HG03039 (cell line): ENCODE data around the gene FAM193B.
A peak's percentile ranks its signal among the peaks of the same experiment; 100 is the strongest.

Experiments used
- ATAC-seq: cut with Tn5 transposase; IDR thresholded peaks from one replicate; pipeline ENCODE4 v1.9.1; 2021; ENCODE audit warnings: mild to moderate bottlenecking, moderate library complexity; ENCODE audit not compliant: unreplicated experiment

Gene FAM193B

GRCh38 chr5:177554474-177555111, at the start of gene FAM193B:
FAM193B (minus strand) TSS chr5:177554563; CDS start chr5:177554458, 105 bp downstream.
- ATAC-seq, result peak; percentile 90

- no peak for ATAC-seq
Measured at GRCh38 chr5:177604116-177604521, 49.8 kb upstream of the FAM193B start.

- ATAC-seq, result no peak
Measured at GRCh38 chr5:177603631-177604030, 49.3 kb upstream of the FAM193B start.

GRCh38 chr5:177602458-177602830, 48.1 kb upstream of the FAM193B start:
- no peak for ATAC-seq

GRCh38 chr5:177601577-177602457, 47.5 kb upstream of the FAM193B start:
- no peak for ATAC-seq

GRCh38 chr5:177601126-177601525, 46.8 kb upstream of the FAM193B start:
- no peak for ATAC-seq

GRCh38 chr5:177600508-177601018, 46.2 kb upstream of the FAM193B start:
- no peak for ATAC-seq

GRCh38 chr5:177599731-177600507, 45.6 kb upstream of the FAM193B start, which contains the start of gene B4GALT7:
B4GALT7 (plus strand) TSS chr5:177600132; CDS start chr5:177600211, 79 bp downstream.
- ATAC-seq, result peak; percentile 75

- ATAC-seq, result no peak
Measured at GRCh38 chr5:177598477-177598876, 44.1 kb upstream of the FAM193B start.

GRCh38 chr5:177596775-177597238, 42.4 kb upstream of the FAM193B start:
- ATAC-seq, result no peak

- no peak for ATAC-seq
Measured at GRCh38 chr5:177595991-177596774, 41.8 kb upstream of the FAM193B start.

- ATAC-seq, result no peak
Measured at GRCh38 chr5:177595026-177595585, 40.7 kb upstream of the FAM193B start.

- ATAC-seq, result no peak
Measured at GRCh38 chr5:177594071-177594470, 39.7 kb upstream of the FAM193B start.

GRCh38 chr5:177593511-177593910, 39.1 kb upstream of the FAM193B start:
- no peak for ATAC-seq

GRCh38 chr5:177592905-177593304, 38.5 kb upstream of the FAM193B start:
- ATAC-seq, result no peak

GRCh38 chr5:177592010-177592834, 37.9 kb upstream of the FAM193B start, which contains the start of gene TMED9:
TMED9 (plus strand) TSS chr5:177592203; CDS start chr5:177592215, 12 bp downstream.
- peak; percentile 88 for ATAC-seq

- no peak for ATAC-seq
Measured at GRCh38 chr5:177591690-177592009, 37.3 kb upstream of the FAM193B start.

- ATAC-seq, result no peak
Measured at GRCh38 chr5:177590406-177590805, 36.0 kb upstream of the FAM193B start.

- no peak for ATAC-seq
Measured at GRCh38 chr5:177588413-177588909, 34.1 kb upstream of the FAM193B start.
